ENCODE measurements around the gene COL4A1.

Gene COL4A1

GRCh38 chr13:110221406-110222117 lies 85.4 kb downstream of the COL4A1 start:
- no peak for DNase-seq (ENCODE audit: low read depth in 2 of 2)

GRCh38 chr13:110220471-110220870 lies 86.5 kb downstream of the COL4A1 start:
- no peak for DNase-seq (ENCODE audit: low read depth in 2 of 2)

- no peak for DNase-seq (ENCODE audit: low read depth in 2 of 2)
These were observed 88.3 kb downstream of the COL4A1 start for GRCh38 chr13:110218581-110219201.

GRCh38 chr13:110217811-110218210 lies 89.1 kb downstream of the COL4A1 start:
- no peak for DNase-seq (ENCODE audit: low read depth in 2 of 2)

GRCh38 chr13:110217085-110217484 lies 89.9 kb downstream of the COL4A1 start:
- no peak for DNase-seq (ENCODE audit: low read depth in 2 of 2)

- no peak for DNase-seq (ENCODE audit: low read depth in 2 of 2)
These were observed 90.4 kb downstream of the COL4A1 start for GRCh38 chr13:110216398-110217041.

GRCh38 chr13:110216006-110216397 lies 91.0 kb downstream of the COL4A1 start:
- no peak for DNase-seq (ENCODE audit: low read depth in 2 of 2)

GRCh38 chr13:110215606-110216005 lies 91.4 kb downstream of the COL4A1 start:
- DNase-seq (ENCODE audit: low read depth in 2 of 2): no peak

GRCh38 chr13:110214637-110215036 lies 92.3 kb downstream of the COL4A1 start:
- DNase-seq (ENCODE audit: low read depth in 2 of 2): no peak

GRCh38 chr13:110213461-110214074 lies 93.4 kb downstream of the COL4A1 start:
- DNase-seq (ENCODE audit: low read depth in 2 of 2): no peak

- DNase-seq (ENCODE audit: low read depth in 2 of 2): no peak
These were observed 94.4 kb downstream of the COL4A1 start for GRCh38 chr13:110212529-110212928.

GRCh38 chr13:110211735-110212134 lies 95.2 kb downstream of the COL4A1 start:
- DNase-seq (ENCODE audit: low read depth in 2 of 2): no peak

GRCh38 chr13:110211046-110211445 lies 95.9 kb downstream of the COL4A1 start:
- DNase-seq (ENCODE audit: low read depth in 2 of 2): no peak

- no peak for DNase-seq (ENCODE audit: low read depth in 2 of 2)
These were observed 96.4 kb downstream of the COL4A1 start for GRCh38 chr13:110210604-110210985.

GRCh38 chr13:110209950-110210603 lies 96.9 kb downstream of the COL4A1 start:
- DNase-seq (ENCODE audit: low read depth in 2 of 2): no peak

GRCh38 chr13:110208116-110208515 lies 98.8 kb downstream of the COL4A1 start:
- no peak for DNase-seq (ENCODE audit: low read depth in 2 of 2)

- no peak for DNase-seq (ENCODE audit: low read depth in 2 of 2)
These were observed 100.0 kb downstream of the COL4A1 start for GRCh38 chr13:110206996-110207395.

GRCh38 chr13:110206185-110206584 lies 100.8 kb downstream of the COL4A1 start:
- DNase-seq (ENCODE audit: low read depth in 2 of 2): no peak

GRCh38 chr13:110201114-110201513 lies 105.8 kb downstream of the COL4A1 start:
- no peak for DNase-seq (ENCODE audit: low read depth in 2 of 2)

GRCh38 chr13:110200276-110200870 lies 106.6 kb downstream of the COL4A1 start:
- DNase-seq (ENCODE audit: low read depth in 2 of 2): no peak

- DNase-seq (ENCODE audit: low read depth in 2 of 2): no peak
These were observed 107.7 kb downstream of the COL4A1 start for GRCh38 chr13:110199046-110199831.
